Measurements from ENCODE around the gene IRAK4.
"Not testable (repeated sequence)": the region's sequence is repeated elsewhere in the genome, so short reads cannot be mapped to it uniquely, and the experiment has no call there.

IRAK4 gene

DNA sequence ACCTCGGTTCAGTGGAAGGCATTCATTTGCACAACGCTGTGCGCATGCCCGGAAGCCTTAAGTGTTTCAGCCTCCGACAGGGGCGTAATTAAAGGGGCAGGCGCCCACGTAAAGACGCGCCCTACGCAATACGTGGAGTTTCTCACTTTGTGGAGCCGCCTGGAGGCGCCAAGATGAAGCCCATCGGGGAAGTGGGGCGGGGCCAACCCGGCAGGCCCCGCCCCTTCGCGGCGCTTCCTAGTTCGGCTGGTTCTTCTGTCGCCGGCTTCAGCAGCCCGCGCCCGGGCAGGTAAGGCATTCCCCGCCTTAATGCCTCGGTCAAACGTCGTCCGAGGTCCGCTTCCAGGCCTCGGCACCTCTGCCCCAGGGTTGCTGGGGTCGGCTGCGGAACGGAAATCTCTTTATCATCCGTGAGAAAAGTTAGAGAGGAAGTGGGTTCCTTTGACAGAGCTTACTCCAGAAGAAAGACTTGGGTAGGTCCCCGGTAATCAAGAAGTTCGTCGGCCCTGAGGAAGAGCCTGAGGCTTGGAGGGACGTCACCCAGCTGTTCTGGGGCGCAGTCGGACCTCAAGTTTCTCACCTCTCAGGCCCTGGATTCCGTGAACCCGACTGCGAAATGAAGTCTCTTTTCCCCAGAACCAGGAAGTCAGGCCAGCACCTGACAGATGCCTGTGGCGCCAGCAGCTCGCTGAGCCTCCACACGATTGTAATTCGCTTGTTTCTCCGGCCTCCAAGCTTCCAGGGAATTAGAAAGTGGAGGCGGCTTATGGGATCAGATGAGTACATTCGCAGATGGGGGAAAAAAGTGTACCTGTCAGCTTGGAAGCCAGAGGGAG, at the start of gene IRAK4, which contains the start of gene PUS7L:
IRAK4 (plus strand) TSS at position 224 of the 836 bp plus-strand sequence. CDS start 9,161 bp downstream, outside the sequence.
PUS7L (minus strand) TSS at position 63 of the 836 bp plus-strand sequence. CDS start 3,545 bp downstream, outside the sequence.
- DNase-seq (ENCODE audit: low spot score) (peak; percentile 88), FAIRE-seq (peak; percentile 76)

DNA sequence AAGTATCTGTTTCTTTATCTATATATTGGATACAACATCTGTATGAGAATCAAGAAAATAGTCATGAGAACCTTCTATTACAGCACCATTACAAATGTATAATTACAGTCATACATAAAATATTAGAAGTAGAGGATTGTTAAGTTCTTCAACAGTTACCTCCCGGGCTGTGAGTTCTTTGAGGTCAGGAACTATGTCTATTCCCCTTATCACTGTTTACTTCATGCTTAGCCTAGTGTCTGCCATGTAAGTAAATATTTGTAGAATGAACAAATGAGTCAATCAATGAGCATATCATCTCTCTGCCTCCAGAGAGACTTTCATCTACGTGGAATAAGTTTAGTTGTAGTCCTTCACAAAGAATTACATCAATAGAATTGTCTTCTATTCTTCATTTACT, 47.4 kb upstream of the IRAK4 start:
- no peak for FAIRE-seq
- DNase-seq (ENCODE audit: low spot score), result no peak

DNA sequence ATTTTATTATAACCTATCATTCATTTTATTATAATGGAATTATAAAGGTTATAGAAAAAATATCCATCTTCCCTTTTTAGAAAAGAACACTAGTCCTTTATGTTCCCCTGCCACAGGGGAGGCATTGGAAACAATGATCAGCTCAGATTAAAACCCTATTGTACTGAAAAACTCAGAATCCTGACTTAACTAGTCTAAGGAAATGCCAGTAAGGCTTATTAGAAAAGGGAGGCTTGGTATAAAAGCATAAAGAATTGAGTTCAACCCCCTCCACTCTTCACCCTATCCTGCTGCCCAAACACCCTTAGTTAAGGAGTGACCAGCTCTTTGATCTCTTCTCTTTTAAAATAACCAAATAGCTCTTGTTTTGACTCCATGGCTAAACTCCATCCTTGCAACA, 36.1 kb upstream of the IRAK4 start:
- no peak for DNase-seq (ENCODE audit: low spot score)
- FAIRE-seq, result no peak

DNA sequence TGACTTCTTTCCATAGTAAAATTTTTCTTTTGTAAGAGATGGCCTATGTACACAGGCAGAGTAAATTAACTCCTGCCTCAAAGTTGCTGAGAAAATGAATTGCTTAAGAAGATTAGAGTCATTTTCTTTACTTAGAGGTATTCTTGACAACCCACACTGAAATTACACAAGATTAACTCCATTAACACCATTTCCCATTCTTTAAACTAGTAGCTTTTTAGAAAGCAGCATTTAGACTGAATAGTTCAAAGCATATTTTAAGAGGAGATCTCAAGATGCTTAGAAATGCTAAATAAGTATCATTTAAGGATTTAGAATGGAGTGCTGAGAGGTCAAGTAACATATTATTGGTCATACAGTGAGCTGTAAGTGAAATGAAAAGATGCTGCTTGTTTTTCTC, 35.6 kb upstream of the IRAK4 start:
- FAIRE-seq (no peak), DNase-seq (ENCODE audit: low spot score) (no peak)

DNA sequence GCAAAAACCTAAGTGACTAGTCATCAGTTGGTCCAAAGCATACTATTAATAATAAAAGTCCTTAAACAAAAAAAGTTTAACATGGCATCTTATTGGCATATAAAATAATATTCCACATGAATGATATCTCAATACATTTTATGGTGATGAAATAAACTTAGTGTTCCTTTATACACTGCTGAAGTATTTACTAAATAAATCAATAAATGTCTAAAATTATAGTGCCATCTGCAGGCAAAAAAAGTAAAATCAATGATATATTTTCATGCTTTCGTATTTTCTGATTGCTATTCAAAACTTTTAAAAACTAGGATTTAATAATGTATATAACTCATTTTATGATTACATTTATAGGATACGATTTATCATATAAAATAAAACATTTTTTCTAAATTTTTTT, 30.6 kb upstream of the IRAK4 start:
- FAIRE-seq, result peak; percentile 82
- no peak for DNase-seq (ENCODE audit: low spot score)

DNA sequence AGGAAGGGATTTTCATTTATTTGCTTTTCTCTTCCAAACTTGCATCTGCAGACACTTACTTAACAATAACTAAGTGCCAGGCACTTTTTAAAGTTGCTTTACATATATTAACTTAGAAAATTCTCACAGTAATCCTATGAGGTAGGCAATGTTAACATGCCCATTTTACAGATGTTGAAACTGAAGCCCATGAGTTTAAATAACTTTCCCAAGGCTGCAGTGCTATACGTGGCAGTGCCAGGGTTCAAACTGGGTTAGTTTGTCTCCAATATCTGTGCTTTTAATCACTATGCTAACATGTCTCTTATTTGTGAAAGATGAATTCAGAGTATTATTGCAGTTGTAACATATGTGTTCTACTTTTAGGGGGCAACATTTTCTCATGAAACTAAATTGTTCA, 30.1 kb upstream of the IRAK4 start:
- FAIRE-seq (no peak), DNase-seq (ENCODE audit: low spot score) (no peak)

DNA sequence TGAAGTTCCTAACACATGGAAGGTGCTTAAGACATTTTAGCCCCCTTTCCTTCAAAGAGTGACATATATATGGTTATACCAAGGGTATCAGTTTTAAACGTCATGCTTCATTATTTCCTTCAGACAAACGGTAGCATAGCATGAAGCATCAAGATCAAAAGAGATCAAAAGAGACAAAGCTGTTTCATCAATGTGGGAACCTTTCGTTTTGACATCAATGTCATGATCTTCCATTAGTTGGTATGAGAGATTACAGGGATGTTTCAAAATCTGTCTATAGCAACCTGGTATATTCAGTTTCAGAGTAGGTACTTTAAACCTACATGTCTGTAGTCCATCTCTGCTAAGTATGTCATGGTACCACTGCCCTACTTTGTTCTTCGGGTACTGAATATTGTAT, 28.5 kb upstream of the IRAK4 start:
- no peak for DNase-seq (ENCODE audit: low spot score)
- FAIRE-seq, result no peak

DNA sequence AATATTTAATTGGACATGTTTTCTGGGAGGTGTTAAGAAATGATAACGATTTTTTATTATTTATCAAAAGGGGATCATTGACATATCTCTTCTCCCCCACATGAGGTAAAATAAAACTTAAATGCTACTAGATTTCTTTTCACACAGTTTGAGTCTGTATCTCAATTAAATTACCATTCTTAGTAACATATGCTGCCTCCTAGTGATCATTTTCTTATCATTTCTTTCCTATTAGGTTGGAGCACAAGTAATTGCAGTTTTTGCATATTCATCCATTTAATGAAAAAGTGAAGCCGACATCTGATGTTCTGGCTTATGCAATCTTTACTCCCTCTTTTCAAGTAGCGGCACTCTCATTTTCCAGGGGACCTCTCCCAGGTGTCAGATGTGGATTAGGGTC, 25.1 kb upstream of the IRAK4 start:
- DNase-seq (ENCODE audit: low spot score), result no peak
- FAIRE-seq, result no peak

DNA sequence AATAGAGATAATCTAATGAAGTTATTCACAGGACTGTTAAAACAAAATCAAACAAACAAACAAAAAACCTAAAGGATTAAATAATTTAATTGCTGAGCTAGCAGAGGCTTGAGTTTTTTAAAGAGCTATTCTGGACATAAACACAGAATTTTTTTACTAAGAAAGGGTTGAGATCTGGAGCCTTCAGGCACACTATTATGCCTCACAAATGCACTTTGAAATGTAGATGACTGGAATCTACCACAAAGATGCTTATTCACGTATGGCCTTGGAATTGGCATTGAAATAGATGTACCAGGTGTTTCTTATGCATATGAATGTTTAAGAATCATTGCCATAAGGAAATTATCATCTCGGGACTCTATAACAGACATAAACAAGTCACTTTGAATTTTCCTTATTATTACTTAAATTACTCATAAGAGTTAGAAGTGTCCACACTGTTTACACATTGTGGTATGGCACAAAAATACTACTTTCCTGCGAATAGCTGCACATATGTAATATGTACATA, 21.8 kb upstream of the IRAK4 start:
- FAIRE-seq, result no peak

DNA sequence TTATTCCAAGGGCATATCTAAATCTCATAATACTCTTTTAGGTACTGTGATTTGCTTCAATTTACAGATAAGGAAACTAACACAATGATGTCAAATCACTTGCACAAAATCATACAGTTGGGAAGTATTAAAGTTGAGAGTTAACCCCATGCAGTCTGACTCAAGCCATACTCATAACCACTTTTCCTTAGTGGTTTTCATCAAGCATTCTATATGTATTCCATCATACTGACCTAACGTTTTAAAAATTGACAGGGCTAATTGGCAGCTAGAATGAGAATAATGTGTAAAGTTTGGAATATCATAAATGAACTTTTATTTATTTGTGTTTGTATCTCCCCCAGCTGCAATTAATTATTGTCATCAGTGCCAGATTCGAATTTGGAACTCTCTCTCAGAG, 21.1 kb upstream of the IRAK4 start:
- FAIRE-seq (peak; percentile 93), DNase-seq (ENCODE audit: low spot score) (peak; percentile 72)

More for the DNA sequence above, 21.8 kb upstream of the IRAK4 start:
- no peak for DNase-seq (ENCODE audit: low spot score)

DNA sequence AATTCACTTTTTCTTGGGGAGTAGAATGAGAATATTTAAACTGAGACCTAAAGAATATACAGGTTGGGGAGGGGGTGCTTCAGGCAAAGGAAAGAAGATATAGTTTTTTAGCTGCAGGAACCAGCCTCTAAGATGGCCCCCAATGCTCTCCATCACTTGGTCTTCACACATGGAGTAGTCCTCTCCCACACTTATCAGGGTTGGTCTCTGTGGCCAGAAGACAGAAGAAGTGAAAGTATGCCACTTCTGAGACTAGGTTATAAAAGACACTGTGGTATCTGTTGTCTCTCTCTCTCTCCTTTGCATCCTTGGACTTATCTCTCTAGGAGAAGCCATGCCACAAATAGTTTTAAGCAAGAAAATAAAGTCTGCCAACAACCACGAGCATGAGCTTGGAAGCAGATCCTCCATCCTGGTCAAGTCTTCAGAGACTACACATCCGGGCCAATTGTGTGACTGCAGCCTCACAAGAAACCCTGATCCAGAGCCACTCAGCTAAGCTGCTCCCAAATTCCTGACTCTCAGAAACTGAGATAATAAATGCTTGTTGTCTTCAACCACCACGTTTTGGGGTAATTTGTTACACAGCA, 18.1 kb upstream of the IRAK4 start:
- DNase-seq (ENCODE audit: low spot score), result no peak
- FAIRE-seq, result no peak

DNA sequence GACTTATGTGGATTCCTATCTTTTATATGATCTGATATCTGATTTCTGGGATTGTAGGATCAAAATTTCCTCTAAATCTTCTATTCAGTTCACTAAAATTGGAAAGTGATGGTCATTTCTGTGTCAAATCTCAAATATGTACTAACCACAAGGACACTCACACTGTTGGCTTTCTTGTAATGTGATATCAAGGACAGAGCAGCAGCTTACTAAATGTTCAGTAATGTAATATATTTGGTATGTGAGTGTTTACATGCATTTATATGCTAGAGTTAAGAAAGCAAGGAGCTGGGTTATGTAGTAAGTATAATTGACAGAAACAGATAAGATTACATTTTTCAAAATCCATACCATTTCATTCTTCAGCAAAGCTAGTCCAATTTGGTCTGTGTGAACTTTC, 16.6 kb upstream of the IRAK4 start:
- peak; percentile 63 for FAIRE-seq
- DNase-seq (ENCODE audit: low spot score), result peak; percentile 69

DNA sequence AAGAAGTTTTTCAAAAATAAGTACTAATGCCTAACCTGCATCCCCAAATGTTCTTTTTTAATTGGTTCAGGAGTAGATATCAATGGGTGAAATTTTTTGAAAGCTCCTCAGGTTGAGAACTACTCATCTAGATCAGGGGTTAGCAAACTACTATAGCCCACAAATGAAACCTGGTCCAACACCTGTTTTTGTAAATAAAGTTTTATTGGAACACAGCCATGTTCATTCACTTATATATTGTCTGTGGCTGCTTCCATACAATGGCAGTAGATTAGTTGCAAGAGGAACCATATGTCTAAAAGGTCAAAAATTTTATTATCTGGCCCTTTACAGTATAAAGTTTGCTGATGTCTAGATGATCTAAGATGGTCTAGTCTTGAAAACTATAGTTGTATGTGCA, 13.9 kb upstream of the IRAK4 start:
- DNase-seq (ENCODE audit: low spot score), result no peak
- FAIRE-seq, result no peak

DNA sequence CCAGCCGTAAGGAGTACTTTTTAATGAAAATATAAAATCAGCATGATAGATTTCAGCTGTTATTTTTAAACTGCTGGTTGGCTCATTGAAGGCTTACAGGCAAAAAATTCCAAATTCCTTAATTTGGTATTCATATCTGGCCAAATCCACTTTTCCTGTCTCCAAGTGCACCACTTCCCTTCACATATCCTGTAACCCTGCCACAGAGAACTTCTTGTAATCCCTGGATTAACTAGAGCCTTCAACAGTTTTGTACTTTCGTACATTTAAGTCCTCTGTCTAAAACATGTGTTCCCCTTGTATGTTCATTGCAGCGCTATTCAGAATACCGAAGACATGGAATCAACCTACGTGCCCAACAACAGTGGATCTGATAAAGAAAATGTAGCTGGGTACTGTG, 9.7 kb upstream of the IRAK4 start:
- DNase-seq (ENCODE audit: low spot score), result no peak
- FAIRE-seq, result no peak

DNA sequence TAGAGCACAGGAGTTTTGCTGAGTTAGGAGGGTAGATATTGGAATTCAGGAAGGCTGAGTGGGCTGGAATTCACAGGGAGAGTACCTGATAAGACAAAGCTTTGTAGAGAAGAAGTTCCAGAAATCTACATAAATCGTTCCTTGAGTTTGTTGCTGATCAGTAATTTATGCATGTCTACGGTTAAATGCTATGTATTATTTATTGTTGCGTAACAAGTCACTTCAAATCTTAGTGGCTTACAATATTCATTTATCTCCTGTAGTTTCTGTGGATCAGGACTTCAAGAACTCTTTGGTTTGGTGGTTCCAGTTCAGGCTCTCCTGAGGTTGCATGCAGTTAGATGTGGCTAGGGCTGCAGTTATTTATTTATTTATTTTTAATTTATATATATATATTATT, 7.9 kb upstream of the IRAK4 start:
- FAIRE-seq (no peak), DNase-seq (ENCODE audit: low spot score) (no peak)

DNA sequence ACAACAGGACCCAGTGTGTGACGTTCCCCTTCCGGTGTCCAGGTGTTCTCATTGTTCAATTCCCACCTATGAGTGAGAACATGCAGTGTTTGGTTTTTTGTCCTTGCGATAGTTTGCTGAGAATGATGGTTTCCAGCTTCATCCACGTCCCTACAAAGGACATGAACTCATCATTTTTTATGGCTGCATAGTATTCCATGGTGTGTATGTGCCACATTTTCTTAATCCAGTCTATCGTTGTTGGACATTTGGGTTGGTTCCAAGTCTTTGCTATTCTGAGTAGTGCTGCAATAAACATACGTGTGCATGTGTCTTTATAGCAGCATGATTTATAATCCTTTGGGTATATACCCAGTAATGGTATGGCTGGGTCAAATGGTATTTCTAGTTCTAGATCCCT, 7.4 kb upstream of the IRAK4 start:
- not testable (repeated sequence) for FAIRE-seq; DNase-seq (ENCODE audit: low spot score)

DNA sequence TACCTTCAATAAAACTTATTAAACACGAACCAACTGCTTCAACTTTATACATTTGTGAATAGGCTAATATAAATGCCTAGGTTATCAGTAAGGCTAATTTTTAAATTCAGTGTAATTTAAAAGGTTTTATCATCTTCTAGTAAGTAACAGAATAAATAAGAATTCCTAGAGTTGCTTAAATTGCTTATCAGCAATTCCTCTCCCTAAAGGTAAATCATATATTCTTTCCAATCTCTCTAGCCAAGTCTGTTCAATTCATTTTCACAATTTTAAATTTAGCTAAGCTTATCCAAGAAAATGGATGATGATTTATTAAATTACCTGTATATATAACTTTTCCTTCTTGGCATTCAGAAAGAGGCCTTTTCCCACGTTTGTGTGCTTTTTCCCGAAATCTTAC, 4.7 kb upstream of the IRAK4 start:
- no peak for DNase-seq (ENCODE audit: low spot score)
- no peak for FAIRE-seq

DNA sequence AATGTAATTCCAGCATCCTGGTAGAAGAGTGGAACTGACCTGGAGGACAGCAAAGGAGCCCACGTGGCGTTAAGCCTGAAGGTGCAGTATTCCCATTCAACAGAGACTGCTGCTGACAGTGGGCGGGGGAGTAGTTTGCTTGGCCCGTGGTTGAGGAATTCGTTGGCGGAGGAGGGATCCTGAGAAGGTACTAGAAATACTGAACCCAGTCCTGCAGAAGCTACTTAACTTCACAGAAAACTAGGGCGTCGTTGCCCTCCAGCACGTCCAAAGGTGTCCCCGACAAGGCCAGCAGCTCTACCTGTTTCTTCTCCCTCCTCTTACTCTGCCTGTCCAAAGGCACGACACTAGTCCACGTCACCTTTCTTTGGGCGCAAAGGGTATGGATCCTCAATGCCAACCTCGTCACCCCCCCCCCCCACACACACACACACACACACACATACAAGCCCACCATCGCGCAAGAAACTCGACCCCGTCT, 464 bp upstream of the IRAK4 start:
- no peak for FAIRE-seq
- peak; percentile 9 for DNase-seq (ENCODE audit: low spot score)

DNA sequence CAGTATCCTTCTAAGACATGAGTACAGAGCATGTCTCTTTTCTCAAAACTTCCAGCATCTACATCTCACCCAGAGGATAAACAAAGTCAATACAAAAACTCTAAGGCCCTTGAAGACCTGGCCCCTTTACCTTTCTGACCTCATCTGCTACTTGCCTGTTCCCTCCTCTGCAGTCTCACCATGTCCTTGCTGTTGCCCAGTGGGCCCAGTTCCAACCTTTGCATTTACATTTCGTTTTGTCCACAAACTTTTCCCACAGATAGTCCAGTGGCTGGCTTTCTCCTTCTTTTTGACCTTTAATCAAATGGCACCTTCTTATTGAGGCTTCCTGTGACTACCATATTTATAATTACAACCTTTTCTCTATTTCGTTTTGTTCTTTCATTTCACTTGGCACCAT, 1.6 kb downstream of the IRAK4 start:
- FAIRE-seq (no peak), DNase-seq (ENCODE audit: low spot score) (no peak)

DNA sequence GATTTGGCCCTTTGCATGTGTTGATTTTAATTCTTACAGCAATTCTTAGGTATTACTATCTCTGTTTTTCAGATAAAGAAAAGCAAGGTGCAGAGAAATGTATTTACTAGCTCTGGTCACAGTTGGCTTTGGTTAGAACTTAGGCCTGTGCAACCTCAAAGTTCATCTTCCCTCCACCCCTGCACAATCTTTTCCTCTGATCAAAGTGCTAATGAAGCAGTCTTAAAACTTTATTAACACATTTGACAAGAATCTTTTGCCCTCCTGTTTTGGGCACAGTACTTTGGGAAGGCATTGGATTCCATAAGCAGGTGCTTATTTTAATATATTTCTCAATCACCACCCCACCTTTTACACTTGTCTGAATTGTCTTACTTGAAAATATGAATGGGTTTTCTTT, 2.7 kb downstream of the IRAK4 start:
- FAIRE-seq, result no peak
- no peak for DNase-seq (ENCODE audit: low spot score)

DNA sequence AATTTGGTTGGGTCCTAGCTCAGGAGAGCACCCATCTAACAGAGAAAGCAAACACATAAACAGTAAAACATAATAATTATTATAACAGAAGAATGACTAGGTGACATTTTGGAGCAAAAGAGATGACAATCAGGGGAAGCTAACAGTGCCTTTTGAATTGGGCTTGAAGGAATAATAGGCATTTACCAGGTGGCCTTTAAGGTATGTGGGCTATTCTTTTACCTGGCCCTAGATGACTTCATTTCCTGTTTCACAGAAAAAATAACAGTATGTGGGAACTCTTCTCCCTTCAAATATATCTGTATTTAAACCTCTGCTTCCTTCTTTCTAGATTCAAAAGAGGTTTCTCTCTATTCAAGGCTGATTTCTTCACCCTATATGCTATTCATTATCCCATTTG, 3.8 kb downstream of the IRAK4 start:
- no peak for FAIRE-seq
- DNase-seq (ENCODE audit: low spot score), result no peak

DNA sequence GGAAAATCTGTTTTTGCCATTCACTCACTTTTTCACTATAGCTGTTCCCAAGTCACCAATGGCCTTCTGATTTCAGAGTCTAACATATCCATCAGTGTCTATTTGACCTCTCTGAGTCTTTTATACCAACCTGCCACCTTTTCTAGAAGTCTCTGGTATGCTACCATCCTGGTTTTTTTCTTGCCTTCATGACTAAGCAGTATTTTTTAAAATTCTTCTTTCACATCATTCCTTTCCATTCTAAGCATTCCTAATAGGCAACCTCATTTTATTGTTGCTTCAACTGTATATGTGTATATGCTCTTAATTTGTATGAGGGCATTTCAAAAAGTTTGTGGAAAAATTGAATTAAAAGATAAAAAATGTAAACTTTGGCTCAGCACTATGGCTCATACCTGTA, 5.0 kb downstream of the IRAK4 start:
- DNase-seq (ENCODE audit: low spot score) (no peak), FAIRE-seq (no peak)

DNA sequence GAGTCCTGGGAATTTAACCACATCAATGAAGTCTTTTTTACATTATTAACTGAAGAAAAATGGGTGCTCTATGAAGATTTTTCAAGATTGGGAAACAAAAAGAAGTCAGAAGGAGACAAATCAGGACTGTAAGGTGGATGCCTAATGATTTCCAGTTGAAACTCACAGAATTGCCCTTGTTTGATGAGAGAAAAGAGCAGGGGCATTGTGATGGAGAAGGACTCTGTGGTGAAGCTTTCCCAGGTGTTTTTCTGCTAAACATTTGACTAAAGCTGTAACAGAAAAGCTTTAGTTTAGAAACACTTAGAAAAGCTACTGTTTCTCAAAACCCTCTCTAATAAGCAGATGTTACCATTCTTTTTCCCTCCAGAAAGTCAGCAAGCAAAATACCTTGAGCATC, 5.8 kb downstream of the IRAK4 start:
- FAIRE-seq (no peak), DNase-seq (ENCODE audit: low spot score) (no peak)

Measured in RCC 7860 (cell line).